Choroid plexus epithelial cell (primary cell): ENCODE results near the gene DNAJC28.
A peak's percentile ranks its signal among the peaks of the same experiment; 100 is the strongest.

Source experiments
- DNase-seq: peaks from one replicate; pipeline ENCODE4 v3.0.0-alpha.2; 2010; ENCODE audit warnings: low read depth
- H3K4me3 ChIP-seq: 2 replicates; pipeline ENCODE4 v1.5.1; 2011; ENCODE audit warnings: low read depth, mild to moderate bottlenecking, control low read depth, low read length, moderate library complexity
- CTCF ChIP-seq: conservative IDR thresholded peaks from 2 replicates; pipeline ENCODE4 v1.5.1; 2011; ENCODE audit warnings: low read depth, mild to moderate bottlenecking, control low read depth, inconsistent platforms, low read length, moderate library complexity

Gene DNAJC28

GRCh38 chr21:33441489-33442477, 49.7 kb downstream of the DNAJC28 start:
- no peak overlapping the region for H3K4me3 ChIP-seq
- peak; percentile 70 for DNase-seq
- TF ChIP-seq CTCF, result no peak
